Small intestine (tissue), 7 donors: Measurements from ENCODE around the gene MYO18B. TPM values are rescaled to one million over a fixed set of nuclear protein-coding genes. Genes with fewer than 3 reads are reported as not detected.

Source experiments
- DNase-seq, 2 donors: peaks; one replicate each; pipeline versions ENCODE4 v3.0.0 to v3.0.0-alpha.2; 2013
- FAIRE-seq: peaks from 2 replicates; lab custom pipeline; 2012; peaks lifted over from hg19 to GRCh38; lab: Jason Lieb, UNC
- H3K27ac ChIP-seq, 3 donors: one replicate each; pipeline ENCODE4 v1.5.1; 2013; ENCODE audit warnings: low read length in 2 of 3, mild to moderate bottlenecking in 2 of 3, control low read depth in 1 of 3, inconsistent platforms in 1 of 3, low read depth in 1 of 3, moderate library complexity in 1 of 3
- H3K27me3 ChIP-seq, 3 donors: one replicate each; pipeline ENCODE4 v1.6.1; 2013; ENCODE audit warnings: low read length in 3 of 3, inconsistent platforms in 1 of 3; ENCODE audit not compliant: control insufficient read depth in 3 of 3, insufficient read depth in 3 of 3
- H3K36me3 ChIP-seq, 3 donors: one replicate each; pipeline ENCODE4 v1.6.1; 2013; ENCODE audit warnings: low read length in 3 of 3, inconsistent platforms in 1 of 3, low read depth in 1 of 3, mild to moderate bottlenecking in 1 of 3, moderate library complexity in 1 of 3; ENCODE audit not compliant: control insufficient read depth in 3 of 3, insufficient read depth in 2 of 3
- H3K4me1 ChIP-seq, 3 donors: one replicate each; pipeline ENCODE4 v1.6.1; 2013; ENCODE audit warnings: low read length in 2 of 3, inconsistent platforms in 1 of 3, low read depth in 1 of 3, mild to moderate bottlenecking in 1 of 3, moderate library complexity in 1 of 3; ENCODE audit not compliant: control insufficient read depth in 3 of 3, insufficient read depth in 2 of 3
- H3K4me3 ChIP-seq, 3 donors: one replicate each; pipeline ENCODE4 v1.5.1; 2013; ENCODE audit warnings: low read length in 3 of 3, control low read depth in 1 of 3, inconsistent platforms in 1 of 3, low read depth in 1 of 3, mild to moderate bottlenecking in 1 of 3, moderate library complexity in 1 of 3
- H3K9me3 ChIP-seq, 2 donors: one replicate each; pipeline ENCODE4 v1.6.1; 2013; ENCODE audit warnings: low read depth in 1 of 2, low read length in 1 of 2; ENCODE audit not compliant: control insufficient read depth in 2 of 2, insufficient read depth in 1 of 2
- WGBS, 3 donors: extraction: QIAGEN DNeasy Blood & Tissue Kit; methylation state at CpG; one replicate each; pipeline ENCODE4 v1.1.7; 2013; 5-methylcytosine and 5-hydroxymethylcytosine counted together
- polyA plus RNA-seq, 4 donors: library from polyadenylated mRNA; stranded (reverse) in 3 of 4; unstranded in 1 of 4; fragments of 200-250 nt in 3 of 4; fragments of 120-200 nt in 1 of 4; gene quantifications; one replicate each; pipeline versions ENCODE4 v1.2.1 to v1.2.3, GENCODE V29; 2013
- donor health status: healthy with polysubstance abuse.
- donor health status: control.
- donor health status: control.
- donor health status: Bipolar disorder and iron deficiency.
- donor health status: healthy.

MYO18B gene
- polyA plus RNA-seq, 4 donors, result 0.01 to 1.1 (median 0.37) TPM

DNA sequence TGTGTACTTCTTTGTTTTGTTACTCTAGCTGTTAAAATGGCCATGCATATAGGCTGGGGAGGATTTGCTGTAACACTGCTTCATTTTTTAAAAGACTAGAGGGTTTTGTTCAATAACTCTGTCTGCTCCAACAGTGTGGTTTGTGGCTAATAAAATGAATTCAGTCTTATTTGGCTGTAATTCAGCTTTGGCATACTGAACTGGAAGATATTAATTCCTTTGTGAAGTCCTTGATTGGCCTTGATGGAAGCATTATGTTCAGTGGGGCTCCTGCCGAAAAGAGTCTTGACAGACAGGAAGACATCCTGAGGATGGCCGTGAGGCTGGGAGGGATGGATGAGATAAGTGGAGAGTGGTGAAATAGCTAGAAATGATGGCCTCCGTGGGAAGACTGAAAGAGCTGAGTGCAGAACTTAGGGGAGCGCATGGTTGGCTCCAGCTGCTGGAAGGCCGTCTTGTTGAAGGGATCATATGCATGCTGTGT lies 44.8 kb upstream of the MYO18B start:
- Histone ChIP-seq H3K27me3 (no peaks in the 10 kb centered on the region), H3K9me3 (no peaks in the 10 kb centered on the region), H3K36me3 (no peaks in the 10 kb centered on the region), H3K4me3 (no peak overlapping the region), H3K4me1 (no peaks in the 10 kb centered on the region), H3K27ac (no peak overlapping the region)
- FAIRE-seq (no peak), DNase-seq (no peak)
- WGBS, 3 donors, result 82 to 89% (median 89%) methylated on average over 5 of the region's 5 CpGs

GRCh38 chr22:25697978-25698377 lies 44.0 kb upstream of the MYO18B start:
- no peaks in the 10 kb centered on the region for H3K4me1 ChIP-seq
- no peak for DNase-seq
- WGBS, 3 donors, result 86 to 93% (median 92%) methylated on average over 2 of the region's 2 CpGs
- no peaks in the 10 kb centered on the region for H3K36me3 ChIP-seq
- H3K27me3 ChIP-seq, result no peaks in the 10 kb centered on the region
- H3K9me3 ChIP-seq, result no peaks in the 10 kb centered on the region
- H3K27ac ChIP-seq, result no peak overlapping the region
- H3K4me3 ChIP-seq, result no peak overlapping the region
- FAIRE-seq, result no peak

- no peak overlapping the region for H3K27ac ChIP-seq
- H3K4me3 ChIP-seq, result no peak overlapping the region
- FAIRE-seq (no peak), DNase-seq (no peak)
- 64 to 86% (median 76%) methylated on average over 7 of the region's 7 CpGs for WGBS, 3 donors
- H3K4me1 ChIP-seq, result no peaks in the 10 kb centered on the region
- no peaks in the 10 kb centered on the region for H3K9me3 ChIP-seq
- no peaks in the 10 kb centered on the region for H3K36me3 ChIP-seq
- no peaks in the 10 kb centered on the region for H3K27me3 ChIP-seq
Measured at GRCh38 chr22:25698461-25698860, 43.5 kb upstream of the MYO18B start.

GRCh38 chr22:25698978-25699377 lies 43.0 kb upstream of the MYO18B start:
- WGBS, 3 donors, result 77 to 91% (median 78%) methylated on average over 6 of the region's 6 CpGs
- FAIRE-seq, result no peak
- no peaks in the 10 kb centered on the region for H3K36me3 ChIP-seq
- no peak overlapping the region for H3K27ac ChIP-seq
- no peaks in the 10 kb centered on the region for H3K4me1 ChIP-seq
- no peaks in the 10 kb centered on the region for H3K27me3 ChIP-seq
- H3K4me3 ChIP-seq, result no peak overlapping the region
- DNase-seq, result no peak
- no peaks in the 10 kb centered on the region for H3K9me3 ChIP-seq

DNA sequence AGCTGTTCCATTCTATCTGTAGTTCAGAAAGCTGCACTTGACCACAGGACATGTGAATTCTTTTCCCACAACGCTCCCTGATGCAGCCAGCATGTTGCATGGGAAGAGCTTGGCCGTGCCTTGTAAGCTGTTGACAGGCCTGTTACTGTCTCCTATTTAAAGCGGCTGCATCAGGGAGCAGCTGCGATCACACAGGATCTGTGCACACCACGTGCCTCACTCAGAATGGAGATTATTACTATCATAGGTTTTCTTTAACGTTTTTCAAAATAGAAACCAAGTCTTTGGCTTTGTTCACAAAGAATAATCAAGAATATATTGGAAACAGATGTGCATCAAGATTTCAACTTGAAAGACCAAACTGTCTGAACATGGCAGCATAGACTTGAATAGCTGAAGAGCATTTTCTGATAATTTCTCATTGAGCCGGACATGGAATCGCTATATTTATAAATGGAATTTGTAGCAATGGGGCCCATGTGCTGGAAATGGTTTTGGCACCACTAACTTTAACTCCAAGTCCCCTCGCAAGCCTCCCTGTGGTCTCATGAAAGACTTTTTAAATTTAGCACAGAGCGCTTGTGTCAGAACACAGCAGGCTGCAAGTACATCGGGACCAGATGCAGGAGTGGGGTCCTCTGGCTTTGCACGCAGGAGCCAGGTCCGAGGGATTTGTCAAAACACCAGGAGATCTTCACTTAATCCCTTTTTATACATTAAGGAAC lies 40.8 kb upstream of the MYO18B start:
- no peak for DNase-seq
- Histone ChIP-seq H3K27me3 (no peaks in the 10 kb centered on the region), H3K27ac (no peak overlapping the region), H3K4me1 (no peaks in the 10 kb centered on the region), H3K9me3 (no peaks in the 10 kb centered on the region), H3K36me3 (no peaks in the 10 kb centered on the region), H3K4me3 (no peak overlapping the region)
- FAIRE-seq, result no peak
- 68 to 81% (median 77%) methylated on average over 13 of the region's 13 CpGs for WGBS, 3 donors

DNA sequence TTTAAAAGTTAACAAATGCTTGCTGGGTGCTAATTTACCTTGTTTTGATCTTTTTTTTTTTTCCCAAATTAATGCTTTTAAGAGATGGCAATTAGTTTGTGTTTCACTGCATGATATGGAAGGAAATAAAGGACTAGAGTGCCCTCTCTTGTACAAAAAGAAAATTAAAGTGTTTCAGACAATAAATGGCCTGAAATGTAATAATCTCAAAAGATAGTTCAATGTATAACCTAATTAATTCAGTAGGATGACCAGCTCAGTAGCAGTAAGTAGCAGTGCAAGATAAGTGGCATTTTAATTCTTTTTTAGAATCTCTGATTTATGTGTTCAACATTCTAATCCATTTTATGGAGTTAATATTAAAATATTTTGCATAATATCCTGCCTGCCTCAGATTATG lies 39.9 kb upstream of the MYO18B start:
- H3K36me3 ChIP-seq, result no peaks in the 10 kb centered on the region
- H3K4me1 ChIP-seq, result no peaks in the 10 kb centered on the region
- H3K27ac ChIP-seq, result no peak overlapping the region
- DNase-seq (peak; percentile 5 to 17), FAIRE-seq (no peak)
- no peak overlapping the region for H3K4me3 ChIP-seq
- H3K9me3 ChIP-seq, result no peaks in the 10 kb centered on the region
- H3K27me3 ChIP-seq, result no peaks in the 10 kb centered on the region

DNA sequence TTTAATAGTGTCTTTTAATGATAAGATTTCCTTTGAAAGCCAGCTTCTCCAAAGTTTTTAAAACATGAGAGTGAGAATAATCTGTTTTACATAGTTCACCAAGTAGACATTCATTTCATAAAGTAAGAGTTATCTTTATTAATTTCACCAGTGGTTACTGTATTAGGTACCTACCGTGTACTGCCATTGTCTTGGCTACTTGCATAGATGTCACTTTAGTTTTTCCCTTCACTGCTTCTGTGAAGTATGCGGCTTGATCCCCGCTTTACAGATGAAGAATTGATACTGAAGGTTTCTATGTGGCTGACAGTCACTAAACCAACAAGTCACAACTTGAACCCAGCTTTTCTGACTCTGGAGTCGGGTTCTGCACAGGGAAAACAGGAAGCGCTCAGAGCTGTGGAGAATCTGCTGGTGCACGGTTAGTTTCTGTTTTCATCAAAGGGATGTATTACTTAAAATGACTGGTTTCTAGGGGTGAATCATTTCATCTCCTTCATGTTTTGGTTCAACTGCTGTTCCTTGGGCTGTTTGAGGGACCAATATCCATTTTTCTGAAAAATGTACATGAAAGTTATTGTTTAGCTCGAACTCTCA lies 39.3 kb upstream of the MYO18B start:
- Histone ChIP-seq H3K36me3 (no peaks in the 10 kb centered on the region), H3K27me3 (no peaks in the 10 kb centered on the region), H3K27ac (no peak overlapping the region), H3K9me3 (no peaks in the 10 kb centered on the region), H3K4me3 (no peak overlapping the region), H3K4me1 (no peaks in the 10 kb centered on the region)
- WGBS, 3 donors, result 69 to 80% (median 78%) methylated on average over 7 of the region's 7 CpGs
- no peak for DNase-seq
- no peak for FAIRE-seq

- Histone ChIP-seq H3K4me3 (no peak overlapping the region), H3K9me3 (no peaks in the 10 kb centered on the region), H3K27me3 (no peaks in the 10 kb centered on the region), H3K27ac (no peak overlapping the region), H3K4me1 (no peaks in the 10 kb centered on the region), H3K36me3 (no peaks in the 10 kb centered on the region)
- WGBS, 3 donors, result 88 to 93% (median 92%) methylated on average over 2 of the region's 2 CpGs
- DNase-seq, result no peak
- no peak for FAIRE-seq
Measured at GRCh38 chr22:25704701-25705100, 37.3 kb upstream of the MYO18B start.
